Activated CD4-positive, alpha-beta T cell treated with anti-CD3 and anti-CD28 coated beads, Interleukin-2, Interleukin-6, amounts not matched to agents 100 ng/mL and 50 ng/mL, durations not matched to agents 16 hours and 8 hours (primary cell): Measurements from ENCODE around the gene SLAMF6.
A peak's percentile ranks its signal among the peaks of the same experiment; 100 is the strongest.
"Not testable (repeated sequence)": the region's sequence is repeated elsewhere in the genome, so short reads cannot be mapped to it uniquely, and the experiment has no call there.

ENCODE experiments used
- DNase-seq: peaks from one replicate; pipeline ENCODE4 v3.0.0-alpha.2; 2020

Gene SLAMF6

GRCh38 chr1:160500321-160500990 lies 22.6 kb downstream of the SLAMF6 start:
- DNase-seq = no peak

DNA sequence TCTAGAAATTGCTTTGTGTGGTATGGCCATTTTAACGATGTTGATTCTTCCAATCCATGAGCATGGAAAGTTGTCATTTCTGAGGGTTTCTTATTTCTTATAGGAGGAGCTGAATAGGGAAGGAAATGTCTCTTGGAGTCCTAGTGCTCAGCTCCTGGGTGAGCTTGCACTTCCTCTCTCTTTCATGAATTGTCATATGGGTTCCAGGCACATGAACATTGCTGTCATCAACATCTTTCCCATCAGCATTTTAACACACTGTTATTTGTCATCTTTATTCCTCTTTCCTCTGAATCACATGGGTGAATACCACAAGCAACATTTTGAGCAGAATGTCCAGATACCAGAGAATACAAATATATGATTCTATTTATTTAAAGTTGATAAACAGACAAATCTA lies 23.4 kb downstream of the SLAMF6 start:
- no peak for DNase-seq

DNA sequence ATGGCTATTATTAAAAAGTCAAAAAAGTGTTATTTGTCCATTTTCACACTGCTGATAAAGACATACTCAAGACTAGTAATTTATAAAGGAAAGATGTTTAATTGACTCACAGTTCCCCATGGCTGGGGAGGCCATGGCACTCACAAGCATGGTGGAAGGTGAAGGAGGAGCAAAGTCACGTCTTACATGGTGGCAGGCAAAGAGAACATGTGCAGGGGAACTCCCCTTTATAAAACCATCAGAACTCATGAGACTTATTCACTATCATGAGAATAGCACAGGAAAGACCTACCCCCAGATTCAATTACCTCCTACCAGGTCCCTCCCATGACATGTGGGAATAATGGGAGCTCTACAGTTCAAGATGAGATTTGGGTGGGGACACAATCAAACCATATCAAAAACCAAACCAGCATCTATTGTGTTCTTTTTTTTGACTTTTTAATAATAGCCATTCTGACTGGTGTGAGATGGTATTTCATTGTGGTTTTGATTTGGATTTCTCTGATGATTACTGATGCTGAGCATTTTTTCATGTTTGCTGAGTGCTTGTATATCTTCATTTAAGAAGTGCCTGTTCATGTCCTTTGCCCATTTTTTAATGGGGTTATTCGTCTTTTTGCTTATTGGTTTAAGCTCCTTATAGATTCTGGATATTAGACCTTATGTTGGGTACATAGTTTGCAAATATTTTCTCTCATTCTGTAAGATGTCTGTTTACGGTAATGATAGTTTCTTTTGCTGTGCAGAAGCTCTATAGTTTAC lies 24.6 kb downstream of the SLAMF6 start:
- DNase-seq = not testable (repeated sequence)

- DNase-seq = peak; percentile 5
These were observed 26.7 kb downstream of the SLAMF6 start for GRCh38 chr1:160496334-160496733.

GRCh38 chr1:160494620-160495019 lies 28.4 kb downstream of the SLAMF6 start:
- DNase-seq = no peak

- DNase-seq = peak; percentile 5
These were observed 30.4 kb downstream of the SLAMF6 start for GRCh38 chr1:160492617-160493016.

DNA sequence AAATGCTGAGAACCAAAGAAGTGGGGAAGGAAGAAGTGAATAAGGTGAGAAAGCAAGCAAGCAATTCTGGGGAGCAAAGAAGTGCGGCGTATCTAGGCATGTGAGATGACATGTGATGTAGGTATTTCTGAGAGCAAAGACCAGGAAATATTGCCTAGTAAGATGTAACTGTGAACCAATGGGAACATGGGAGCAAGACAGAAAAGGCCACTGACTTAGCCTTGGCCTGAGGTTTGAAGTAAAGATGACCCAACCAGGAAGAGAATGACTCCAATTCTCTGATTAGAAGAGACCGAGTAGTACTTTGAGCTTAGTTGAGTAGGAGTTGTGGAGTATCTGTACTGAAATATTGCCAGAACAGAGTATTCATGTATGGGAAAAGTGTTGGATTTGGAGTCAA lies 31.1 kb downstream of the SLAMF6 start:
- DNase-seq = no peak

- no peak for DNase-seq
These were observed 32.0 kb downstream of the SLAMF6 start for GRCh38 chr1:160491017-160491416.

DNA sequence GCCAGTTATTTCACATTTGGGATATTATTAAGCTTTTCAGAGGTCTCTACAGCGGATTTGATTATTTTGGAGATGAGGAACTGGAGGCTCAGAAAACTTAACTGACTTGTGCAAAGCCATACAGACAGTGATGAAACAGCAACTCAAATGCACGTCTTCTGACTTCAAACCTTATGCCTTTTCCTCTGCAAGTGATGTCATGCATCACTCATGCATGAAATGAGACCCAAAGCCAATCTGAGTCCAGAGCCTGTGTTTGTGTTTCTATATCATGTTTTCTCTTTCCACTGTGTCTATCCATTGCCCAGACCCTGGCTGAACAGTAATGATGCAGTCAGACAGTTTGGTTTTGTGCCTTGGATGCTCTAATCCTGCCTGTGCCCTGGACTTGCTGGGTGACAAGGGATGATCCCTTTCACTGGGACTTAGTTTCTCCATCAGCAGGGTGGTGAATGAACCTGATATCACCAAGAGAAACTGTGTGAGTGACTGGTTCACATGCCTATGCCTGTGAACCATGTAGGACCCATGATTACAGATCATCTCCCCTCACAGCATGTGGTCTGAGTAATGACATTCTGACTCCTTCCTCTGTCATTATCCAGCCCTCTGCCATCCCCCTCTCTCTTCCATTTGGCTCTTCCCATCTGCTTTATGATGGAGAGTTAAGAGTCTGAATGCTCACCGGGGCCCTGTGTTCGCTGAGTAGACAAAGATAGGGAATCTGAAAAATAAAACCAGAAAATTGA lies 33.4 kb downstream of the SLAMF6 start:
- DNase-seq = no peak

DNA sequence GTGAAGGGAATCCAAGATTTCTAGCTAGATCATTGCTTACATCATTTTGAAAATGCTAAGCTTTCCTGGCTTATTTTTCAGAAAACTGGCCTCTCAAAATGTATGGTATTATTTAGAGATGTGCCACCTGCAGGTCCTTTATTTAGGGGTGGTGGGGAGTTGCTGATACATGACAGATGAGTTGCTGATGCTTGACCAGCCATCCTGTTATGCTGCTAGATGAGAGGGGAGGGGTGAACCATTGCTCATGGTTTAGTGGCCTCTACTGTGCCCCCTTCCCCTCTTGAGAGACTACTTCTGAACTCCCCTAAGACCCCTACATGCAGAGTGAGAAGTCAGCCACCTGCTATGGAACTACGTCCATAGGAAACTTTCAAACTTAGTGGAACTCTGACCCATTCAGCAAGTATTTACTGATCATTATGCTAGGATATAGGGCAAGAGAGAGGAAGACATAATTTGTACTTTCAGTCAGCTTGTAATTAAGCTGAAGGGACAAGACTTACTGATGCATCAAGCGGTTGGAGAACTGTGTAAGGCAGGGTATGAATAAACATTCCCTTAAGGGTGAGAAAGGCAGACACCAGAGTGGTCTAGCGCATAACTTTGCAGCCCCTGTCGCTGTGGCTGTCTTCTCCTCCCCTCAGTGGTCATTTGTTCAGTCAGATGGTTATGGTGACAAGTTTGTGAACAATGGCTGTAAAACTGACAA lies 34.6 kb downstream of the SLAMF6 start:
- no peak for DNase-seq

DNA sequence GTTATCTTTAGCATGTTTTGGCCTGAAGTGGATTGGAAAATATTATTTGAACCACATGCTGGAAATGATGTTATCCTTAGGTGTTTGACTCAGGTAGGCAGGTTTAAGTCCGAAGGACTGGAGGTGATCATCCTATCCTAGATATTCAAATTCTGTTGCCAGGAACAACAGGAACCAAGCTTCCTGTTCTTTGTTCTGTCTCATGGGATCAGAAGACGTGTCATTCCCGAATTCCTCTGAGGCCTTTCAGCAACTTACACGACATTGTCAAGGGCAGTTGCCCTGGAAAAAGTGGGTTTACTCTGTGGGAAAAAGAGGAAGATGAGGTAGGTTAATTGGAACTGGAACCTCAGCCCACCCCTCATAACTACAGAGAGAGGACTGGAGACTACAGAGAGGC lies 36.6 kb downstream of the SLAMF6 start:
- DNase-seq = no peak

DNA sequence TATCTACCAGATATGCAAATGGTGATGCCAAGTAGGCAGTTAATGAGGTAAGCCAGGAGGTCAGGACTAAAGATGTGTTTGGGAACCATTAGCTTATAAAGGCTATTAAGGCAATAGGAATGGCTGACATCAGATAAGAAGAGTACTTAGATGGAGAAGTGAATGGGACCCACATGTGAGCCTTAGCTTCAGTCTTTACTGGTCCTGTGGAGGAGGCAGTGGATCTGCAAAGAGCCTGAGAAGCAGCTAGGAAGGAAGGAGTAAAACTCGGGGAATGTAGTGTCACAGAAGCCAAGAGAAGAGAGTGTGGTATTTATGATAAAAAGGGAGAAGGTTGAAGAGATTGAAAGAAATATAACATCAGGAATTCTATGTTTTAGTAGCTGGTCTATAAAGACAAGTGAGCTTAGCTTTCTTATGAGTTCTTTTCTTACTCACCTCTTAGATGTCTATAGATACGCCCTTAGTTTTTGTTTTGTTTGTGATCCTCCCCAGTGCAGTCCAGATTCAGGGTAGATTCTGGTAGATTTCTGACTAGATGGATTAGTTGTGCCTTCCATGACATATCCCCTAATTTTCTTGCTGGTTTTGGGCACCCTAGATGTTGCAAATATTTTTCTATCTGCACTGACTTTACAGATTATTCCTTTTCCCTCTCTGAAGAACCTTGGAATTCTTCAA lies 39.4 kb downstream of the SLAMF6 start:
- no peak for DNase-seq

DNA sequence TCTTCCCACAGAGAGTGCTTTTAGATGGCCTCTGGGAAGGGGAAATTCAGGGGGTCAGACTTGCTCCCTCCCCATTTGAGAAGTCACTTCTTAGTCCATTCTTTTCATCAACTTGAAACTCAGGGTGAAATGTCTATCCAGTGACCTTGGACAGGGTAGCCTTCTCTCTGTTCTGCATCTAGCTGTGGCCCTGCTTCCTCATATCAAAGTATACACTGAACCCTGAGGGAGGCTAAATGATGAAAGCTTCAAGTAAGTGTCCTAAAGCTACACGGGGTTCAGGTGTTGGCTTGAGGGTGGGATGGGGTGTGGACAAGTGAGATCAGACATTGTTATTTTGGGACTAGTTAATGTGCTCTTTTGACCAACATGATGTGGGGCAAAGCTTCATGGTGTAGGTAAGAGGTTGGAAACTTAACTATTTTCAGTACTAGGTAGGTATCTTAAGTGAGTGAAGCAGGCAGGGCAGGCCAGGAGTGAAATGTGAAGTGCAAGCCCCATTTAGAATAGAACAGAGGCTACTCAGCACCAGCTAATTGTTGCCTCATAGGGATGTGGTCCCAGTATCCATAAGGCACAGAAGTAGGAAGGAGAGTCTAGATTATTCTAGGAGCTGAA lies 41.0 kb downstream of the SLAMF6 start:
- no peak for DNase-seq

- DNase-seq = not testable (repeated sequence)
These were observed 42.3 kb downstream of the SLAMF6 start for GRCh38 chr1:160480781-160481180.

GRCh38 chr1:160479091-160479490 lies 44.0 kb downstream of the SLAMF6 start:
- DNase-seq = not testable (repeated sequence)

- DNase-seq = peak; percentile 30
These were observed 48.4 kb downstream of the SLAMF6 start for GRCh38 chr1:160474392-160475242.

DNA sequence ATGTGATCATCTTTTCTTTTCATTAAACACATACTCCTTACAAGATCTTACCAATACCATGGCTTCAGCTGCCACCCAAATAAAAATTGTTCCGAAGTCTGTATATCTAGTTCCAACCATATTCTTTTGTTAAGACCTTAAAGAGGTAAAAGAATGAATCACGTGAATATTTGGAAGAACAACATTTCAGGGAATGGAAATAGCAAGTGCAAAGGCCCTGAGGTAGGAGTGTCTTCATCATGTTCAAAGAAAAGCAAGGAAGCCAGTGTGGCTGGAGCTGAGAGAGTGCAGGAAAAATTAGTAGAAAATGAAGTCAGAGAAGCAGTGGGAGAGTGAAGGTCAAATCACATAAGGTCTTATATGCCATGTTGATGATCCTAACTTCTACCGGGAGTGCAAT lies 50.9 kb downstream of the SLAMF6 start:
- no peak for DNase-seq

DNA sequence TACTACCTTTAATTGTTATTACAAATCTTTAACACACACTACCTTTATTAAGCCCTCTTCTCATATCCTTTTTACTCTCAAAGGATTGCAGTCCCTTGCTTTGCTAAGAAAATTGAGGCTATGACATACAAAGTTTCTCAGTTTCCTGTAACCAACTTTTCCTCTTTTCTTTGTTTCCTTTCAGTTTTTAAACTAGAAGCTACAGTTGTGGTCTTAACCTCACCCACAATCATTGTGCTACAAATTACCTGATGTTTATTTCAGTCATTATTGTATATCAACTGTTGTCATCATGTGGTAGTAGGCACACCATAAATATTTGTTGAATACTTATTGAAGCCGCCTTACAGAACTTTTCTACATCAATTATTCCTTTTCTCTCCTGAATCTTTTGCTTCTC lies 51.8 kb downstream of the SLAMF6 start:
- peak; percentile 37 for DNase-seq

- no peak for DNase-seq
These were observed 55.5 kb downstream of the SLAMF6 start for GRCh38 chr1:160467576-160467975.

DNA sequence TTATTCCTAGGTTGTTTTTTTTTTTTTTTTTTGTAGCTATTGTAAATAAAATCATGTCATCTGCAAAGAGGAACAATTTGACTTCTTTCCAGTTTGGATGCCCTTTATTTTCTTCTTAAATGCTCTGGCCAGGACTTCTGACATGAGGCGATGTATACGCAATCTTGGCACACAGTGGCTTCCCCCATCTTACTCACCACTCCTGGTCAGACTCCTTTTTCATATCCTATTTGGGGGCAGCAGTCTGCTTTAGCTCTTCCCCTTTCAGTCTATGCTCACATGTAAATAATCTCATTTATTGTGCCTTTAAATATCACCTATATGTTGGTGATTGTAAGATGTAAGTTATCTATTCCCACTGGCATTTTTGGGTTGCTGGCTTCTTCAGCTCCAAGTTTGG lies 56.1 kb downstream of the SLAMF6 start:
- DNase-seq = no peak

DNA sequence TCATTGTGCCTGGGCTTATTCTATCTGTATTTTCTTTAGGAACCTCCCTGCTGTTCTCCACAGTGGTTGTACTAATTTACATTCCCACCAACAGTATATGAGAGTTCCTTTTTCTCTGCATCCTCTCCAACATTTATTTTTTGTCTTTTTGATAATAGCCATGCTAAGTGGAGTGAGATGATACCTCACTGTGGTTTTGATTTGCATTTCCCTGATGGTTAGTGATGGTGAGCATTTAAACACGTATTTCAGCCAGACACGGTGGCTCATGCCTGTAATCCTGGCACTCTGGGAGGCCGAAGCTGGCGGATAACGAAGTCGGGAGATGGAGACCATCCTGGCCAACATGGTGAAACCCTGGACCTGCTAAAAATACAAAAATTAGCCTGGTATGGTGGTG lies 57.9 kb downstream of the SLAMF6 start:
- DNase-seq = no peak
